ENCODE measurements around the gene NEURL1B.
"Not testable (repeated sequence)": the region's sequence is repeated elsewhere in the genome, so short reads cannot be mapped to it uniquely, and the experiment has no call there.

The NEURL1B gene, protein sequence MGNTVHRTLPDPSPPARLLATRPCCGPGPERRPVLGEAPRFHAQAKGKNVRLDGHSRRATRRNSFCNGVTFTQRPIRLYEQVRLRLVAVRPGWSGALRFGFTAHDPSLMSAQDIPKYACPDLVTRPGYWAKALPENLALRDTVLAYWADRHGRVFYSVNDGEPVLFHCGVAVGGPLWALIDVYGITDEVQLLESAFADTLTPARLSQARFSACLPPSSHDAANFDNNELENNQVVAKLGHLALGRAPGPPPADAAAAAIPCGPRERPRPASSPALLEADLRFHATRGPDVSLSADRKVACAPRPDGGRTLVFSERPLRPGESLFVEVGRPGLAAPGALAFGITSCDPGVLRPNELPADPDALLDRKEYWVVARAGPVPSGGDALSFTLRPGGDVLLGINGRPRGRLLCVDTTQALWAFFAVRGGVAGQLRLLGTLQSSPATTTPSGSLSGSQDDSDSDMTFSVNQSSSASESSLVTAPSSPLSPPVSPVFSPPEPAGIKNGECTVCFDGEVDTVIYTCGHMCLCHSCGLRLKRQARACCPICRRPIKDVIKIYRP

DNA sequence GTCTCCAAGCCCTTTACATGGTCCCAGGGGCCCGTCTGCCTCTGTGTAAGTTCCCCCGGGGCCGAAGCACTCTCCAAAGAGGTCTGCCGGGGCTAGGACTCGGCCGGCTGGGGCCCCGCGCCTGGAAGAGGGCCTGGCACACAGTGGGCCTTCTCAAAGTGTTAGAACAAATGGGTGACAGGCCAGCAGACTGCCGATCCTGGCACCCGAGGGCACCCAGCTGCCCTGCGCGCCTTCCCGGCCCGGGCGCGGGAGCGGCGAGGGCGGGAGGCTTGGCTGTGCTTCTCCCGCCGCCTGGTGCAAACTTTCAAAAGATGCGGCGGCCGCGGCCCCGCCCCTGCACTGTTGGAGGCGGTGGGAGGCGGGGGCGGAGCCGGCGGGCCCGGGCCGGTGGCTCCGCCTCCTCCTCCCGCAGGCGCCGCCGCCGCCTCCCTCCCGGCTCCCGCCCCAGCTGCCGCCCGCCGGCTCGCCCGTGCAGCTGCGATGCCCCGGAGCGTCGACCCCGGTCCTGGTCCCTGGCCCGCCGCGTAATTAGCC lies at the start of gene NEURL1B:
TSS of gene NEURL1B (plus strand) at position 442 of the 537 bp plus-strand sequence. CDS start 144 bp downstream, outside the sequence.
- peak; percentile 83 to 84 for DNase-seq

- DNase-seq = no peak
Observed at GRCh38 chr5:172591636-172592035, 49.4 kb upstream of the NEURL1B start.

DNA sequence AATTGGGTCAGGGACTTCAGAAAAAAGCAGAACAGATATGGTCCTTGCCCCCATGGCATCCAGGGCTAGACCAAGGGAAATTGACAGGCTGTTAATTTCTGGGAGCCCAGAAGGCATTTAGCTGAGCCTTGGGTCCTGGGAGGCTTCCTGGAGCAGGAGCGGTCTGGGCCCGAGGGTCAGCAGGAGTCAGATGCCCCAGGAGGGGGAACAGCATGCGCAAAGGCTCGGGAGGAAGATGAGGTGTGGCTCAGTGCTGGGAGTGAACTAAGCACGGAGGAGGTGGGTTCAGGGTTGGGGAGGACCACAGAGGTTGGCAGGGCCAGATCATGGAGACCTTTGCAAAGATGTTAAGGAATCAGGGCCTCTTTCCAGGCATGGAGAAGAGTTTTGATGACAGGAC lies 48.2 kb upstream of the NEURL1B start:
- DNase-seq = no peak

DNA sequence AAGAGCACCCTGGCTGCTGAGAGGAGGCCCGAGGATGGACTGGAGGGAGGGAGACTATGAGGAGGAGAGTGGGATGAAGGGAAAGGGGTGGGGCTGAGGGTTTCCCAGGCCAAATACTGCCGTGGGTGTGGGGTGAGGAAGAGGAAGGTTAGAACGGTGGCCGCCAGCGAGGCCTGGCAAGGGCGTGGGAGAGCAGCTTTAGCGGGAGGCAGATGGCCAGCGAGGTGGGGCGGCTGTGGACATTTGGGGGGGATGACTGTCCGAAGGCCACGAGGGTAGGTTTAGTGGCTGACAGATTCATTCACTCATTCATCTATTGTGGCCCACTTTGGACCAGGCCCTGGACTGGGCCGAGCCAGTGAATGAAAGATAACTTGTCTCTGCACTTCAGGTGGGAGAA lies 47.8 kb upstream of the NEURL1B start:
- DNase-seq = no peak

DNA sequence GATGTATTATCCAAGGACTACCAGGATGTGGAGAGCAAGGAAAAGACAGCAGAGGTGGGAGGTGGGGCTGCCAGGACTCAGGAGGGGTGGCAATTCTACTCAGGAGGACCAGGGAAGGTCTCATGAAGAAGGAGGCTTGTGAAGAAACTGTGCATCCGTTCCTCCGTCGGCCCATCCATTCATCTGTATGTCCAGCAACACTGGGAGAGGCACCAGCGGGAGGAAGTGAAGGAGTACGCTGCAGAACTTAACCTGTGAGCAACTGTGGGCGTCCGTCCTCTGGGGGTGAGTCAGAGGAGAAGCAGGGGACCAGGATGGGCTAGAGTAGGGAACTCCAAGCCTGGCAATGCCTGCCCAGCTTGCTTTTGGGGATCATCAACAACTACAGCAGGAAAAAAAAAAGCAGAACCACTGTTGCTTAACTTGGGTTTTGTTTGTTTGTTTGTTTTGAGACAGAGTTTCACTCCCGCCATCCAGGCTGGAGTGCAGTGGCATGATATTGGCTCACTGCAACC lies 47.3 kb upstream of the NEURL1B start:
- DNase-seq = no peak

DNA sequence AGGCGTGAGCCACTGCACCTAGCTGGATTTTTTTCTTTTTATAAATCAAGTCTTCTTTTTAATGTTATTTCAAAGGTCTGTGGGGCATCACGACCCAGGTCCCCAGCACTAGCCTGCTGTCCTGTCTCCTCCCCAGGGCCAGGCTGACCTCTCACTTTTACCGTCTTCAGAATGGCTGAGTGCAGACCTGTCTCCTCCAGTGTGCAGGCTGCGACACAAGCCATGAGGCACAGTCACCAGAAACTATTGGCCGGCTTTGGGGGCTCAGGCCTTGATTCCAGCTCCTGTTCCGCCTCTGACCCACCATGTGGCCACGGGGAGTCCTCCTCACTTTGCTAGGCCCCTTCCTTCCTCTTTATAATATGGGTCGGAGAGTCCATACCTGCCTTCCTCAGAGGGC lies 46.6 kb upstream of the NEURL1B start:
- DNase-seq = no peak

DNA sequence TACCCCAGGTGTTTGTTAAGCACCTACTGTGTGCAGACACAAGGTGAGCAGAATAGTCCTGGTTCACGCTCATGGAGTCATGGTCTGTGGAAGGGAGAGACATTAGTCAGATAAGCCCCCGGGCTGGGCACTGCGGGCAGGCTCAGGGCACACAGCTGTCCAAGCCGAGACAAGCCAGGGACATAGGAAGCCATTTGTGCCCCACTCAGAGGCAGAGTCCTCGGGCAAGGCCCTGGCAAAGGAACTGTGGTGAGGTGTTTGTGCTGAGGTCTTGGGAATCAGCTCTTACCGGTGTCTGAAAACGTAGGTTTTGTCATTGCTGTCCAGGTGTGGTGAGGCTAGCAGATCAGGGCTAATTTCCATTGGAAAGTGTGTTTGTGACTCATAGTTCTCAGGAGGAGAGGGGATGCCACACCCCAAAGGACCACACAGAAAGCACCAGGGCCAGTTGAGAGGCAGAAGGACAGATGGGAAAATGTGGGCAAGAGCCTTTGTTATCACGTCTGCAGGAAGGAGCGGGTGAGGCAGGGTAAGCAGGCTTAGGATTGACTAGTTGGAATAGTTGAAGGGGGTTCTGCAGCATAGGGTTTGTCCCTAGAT lies 46.1 kb upstream of the NEURL1B start:
- DNase-seq = no peak

DNA sequence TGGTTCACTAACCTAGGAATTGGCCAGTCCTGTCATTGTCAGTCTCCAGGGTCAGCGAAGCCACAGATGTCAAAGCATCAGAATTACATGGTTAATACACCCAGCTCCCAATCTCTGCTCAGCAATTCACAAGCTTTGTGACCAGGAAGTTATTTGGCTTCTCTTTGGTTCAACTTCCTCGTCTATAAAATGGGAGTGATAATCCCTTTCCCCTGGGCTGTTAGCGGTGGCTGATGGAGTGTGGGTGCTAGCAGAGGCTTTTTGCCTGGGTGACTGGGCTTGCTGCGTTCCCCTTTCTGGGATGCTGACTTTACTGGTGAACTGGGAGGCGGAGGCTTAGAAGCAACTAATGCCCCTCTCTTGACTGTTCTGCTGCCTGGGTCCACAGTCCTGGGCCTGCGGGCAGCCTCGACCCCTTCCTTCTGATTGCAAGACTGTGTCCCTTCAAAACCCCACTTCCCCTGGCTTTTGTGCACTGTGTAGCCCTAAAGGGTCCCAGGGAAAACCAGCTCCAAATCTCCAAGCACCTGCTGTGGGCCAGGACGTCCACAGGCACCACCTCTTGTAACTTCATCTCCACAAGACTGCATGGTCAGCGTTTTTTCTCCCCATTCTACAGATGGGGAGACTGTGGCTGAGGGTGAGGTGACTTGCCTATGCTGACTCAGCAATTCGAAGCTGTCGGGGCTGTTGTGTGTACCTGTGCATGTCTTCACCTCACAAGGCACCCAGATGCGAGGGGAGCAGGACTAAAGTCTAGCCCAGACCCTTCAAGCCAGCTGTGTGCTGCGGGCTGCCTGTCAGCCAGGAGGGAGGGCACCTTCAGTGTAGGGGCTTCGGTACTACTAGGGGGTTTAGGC lies 45.2 kb upstream of the NEURL1B start:
- DNase-seq = no peak

- no peak for DNase-seq
Observed at GRCh38 chr5:172596638-172597231, 44.3 kb upstream of the NEURL1B start.

DNA sequence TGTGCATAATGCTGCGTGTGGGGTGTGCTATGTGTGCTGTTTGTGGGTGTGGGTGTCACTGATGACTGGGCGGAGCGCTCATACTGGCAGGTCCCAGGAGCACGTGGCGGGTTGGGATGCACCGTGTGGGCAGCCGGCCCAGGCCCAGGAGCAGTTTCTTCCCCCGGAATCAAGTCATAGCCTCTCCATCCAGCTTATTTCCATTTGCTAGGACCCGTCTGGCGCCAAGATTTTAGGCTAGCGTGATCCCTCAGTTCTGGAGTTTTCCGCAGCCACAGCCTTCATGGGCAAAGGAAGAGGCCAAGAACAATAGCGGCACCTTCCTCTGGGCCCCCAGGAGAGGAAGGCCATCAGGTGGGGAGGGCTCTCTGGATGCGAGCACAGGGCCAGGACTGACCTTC lies 43.3 kb upstream of the NEURL1B start:
- no peak for DNase-seq

DNA sequence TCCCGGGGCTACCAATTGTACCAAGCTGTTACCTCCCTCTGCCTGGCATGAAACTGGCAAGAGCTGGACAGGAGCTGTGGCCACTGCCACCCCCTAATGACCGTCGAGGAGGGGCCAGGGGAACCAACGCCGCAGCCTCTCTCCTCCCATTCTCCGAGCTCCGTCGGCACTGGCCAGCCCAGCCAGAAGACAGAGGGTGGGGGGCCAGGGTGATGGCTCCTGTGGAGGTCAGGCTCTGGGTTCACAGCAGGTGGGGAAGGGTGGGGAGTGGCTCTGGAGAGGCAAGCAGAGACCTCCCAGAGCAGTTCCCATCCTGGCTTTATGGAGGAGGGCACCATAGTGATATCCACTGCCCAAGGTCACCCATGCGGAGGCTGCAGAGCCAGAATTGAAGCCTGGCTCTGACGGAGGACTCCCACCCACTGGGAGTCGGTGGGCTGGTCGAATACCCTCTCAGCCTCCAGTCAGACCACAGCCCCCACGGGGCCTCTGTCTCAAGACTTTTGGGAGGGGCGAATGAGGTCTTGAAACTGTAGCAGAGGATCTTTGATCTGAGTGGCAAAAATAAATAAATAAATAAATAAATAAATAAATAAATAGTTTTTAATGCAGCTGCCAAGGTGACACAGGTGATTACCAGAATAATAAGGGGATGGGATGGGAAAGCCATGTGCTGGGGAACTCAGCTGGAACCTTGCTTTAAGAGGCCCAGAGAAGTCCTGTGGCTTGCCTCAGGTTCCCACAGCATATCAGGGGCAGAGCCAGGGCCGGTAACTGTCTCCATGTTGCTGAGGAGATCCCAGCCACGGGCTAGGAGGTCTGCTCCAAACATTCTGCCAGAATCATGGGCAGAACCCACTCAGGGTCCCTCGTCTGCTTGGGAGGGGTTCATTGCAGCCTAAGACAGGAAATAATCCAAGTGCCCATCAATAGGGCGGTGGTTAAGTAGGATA lies 42.5 kb upstream of the NEURL1B start:
- no peak for DNase-seq

DNA sequence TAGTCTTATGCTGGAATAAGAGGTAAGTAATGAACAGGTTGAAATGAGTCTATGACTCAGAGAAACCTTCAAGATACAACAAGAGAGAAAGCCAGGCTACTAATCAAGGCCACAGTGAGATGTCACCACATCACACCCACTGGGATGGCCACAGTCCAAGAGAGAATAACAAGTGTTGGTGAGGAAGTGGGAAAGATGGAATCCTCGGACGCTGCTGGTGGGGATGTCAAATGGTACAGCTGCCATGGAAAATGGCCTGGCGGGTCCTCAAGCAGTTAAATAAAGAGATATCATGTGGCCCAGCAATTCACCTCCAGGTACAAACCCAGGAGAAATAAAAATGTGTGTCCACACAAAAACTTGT lies 41.9 kb upstream of the NEURL1B start:
- no peak for DNase-seq

GRCh38 chr5:172600571-172600970 lies 40.5 kb upstream of the NEURL1B start:
- DNase-seq = no peak

DNA sequence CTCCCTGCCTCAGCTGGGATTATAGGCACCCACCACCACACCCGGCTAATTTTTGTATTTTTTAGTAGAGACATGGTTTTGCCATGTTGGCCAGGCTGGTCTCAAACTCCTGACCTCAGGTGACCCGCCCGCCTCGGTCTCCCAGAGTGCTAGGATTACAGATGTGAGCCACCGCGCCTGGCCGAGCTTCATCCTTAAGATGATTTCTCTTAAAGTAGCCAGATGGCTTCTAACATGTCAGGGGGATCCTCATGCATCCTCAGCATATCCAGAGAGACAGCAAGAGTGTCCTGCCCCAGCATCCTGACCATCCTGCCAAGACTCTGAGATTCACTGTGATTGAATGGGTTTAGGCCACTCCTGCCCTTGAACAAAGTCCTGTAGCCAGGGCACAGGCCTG lies 39.5 kb upstream of the NEURL1B start:
- DNase-seq = not testable (repeated sequence)

- DNase-seq = no peak
Observed at GRCh38 chr5:172602783-172603231, 38.3 kb upstream of the NEURL1B start.

DNA sequence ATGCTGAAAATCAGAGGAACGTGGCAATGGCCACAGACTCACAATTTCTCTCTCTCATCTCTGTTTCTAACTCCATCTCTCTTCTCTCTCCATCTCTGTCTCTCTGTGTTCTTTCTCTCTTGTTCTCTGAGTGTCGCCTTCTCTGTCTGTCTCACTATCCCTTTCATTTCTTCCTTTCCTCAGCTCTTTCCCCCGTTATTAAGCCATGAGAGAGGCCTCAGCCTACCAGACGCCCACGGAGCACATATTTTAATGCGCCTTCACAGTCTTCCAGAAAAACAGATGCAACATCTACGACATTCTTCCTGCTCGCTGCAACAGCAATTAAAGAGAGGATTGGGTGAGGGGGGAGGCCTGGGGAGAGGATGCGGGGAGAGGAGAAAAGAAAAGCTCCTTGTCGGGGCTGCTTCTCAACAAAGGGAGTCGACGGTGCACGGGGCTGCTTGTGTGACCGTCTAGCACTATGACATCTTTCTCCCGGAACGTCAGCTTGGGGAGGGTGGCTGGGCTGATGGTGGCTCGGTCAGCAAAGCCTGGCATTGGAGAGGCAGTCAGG lies 37.7 kb upstream of the NEURL1B start:
- no peak for DNase-seq

GRCh38 chr5:172605466-172605865 lies 35.6 kb upstream of the NEURL1B start:
- DNase-seq = no peak

- no peak for DNase-seq
Observed at GRCh38 chr5:172606156-172606785, 34.8 kb upstream of the NEURL1B start.

DNA sequence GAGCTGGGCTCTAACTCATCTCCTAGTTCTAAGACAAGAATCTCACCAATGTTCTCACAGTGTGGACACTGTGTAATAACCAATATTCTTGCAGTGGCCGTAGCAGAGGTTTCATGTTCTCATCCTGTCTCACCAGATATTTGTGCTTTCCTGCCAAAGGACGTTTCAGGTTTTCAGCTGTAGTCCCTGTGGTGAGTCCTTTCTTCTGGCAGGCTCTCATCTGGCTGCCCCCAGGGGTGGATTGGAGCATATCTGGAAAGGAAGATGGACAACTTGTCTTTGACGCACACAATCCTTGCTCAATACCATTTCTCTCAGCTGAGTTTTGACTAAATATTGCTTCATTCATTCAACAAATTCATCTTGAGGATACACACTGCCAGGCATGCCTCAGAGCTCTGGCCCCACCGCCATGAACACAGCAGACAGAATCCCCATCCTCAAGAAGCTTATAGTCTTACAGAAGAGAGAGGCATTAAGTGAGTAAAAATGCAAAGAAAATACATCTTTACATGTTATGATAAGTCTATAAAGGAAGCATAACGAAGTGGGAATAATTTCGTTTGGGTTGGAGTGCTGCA lies 33.8 kb upstream of the NEURL1B start:
- no peak for DNase-seq

DNA sequence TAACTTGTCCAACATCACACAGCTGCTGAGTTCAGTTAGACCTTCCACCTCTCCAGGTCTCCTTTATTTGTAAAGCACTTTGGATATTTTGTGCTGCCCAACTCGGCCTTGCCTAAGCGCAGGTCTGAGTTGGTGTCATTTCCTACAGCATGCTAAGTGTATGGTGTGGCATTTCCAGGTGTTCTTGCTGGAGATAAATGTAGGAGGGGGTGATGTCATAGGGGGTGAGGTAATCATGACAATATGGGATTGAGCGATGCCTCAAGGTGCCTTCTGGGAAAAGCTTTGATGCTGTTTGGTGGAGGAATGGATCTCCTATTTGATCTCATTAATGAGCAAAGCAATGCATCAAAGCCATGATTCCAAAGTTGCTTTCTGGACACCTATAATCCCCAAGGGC lies 32.3 kb upstream of the NEURL1B start:
- DNase-seq = peak in 1 of 2 experiments; percentile 27
